SK-N-SH treated with all-trans-retinoic acid at 6 μM for 48 hours (cell line): ENCODE data around the gene LENG1.

ENCODE experiments used
- ARNTL ChIP-seq: fragments of 450-650 bp; formaldehyde crosslinking; IDR thresholded peaks from 2 replicates; pipeline ENCODE4 v1.5.0; 2020; ENCODE audit warnings: low read depth, mild to moderate bottlenecking, moderate library complexity, borderline replicate concordance
- OSR1 ChIP-seq: fragments of 250-450 bp; sonication (Bioruptor Pico); IDR thresholded peaks from 2 replicates; pipeline ENCODE4 v1.8.0; 2022; ENCODE audit warnings: moderate library complexity, mild to moderate bottlenecking, inconsistent platforms
- PATZ1 ChIP-seq: fragments of 250-450 bp; sonication (Bioruptor Pico); IDR thresholded peaks from 2 replicates; pipeline ENCODE4 v1.8.0; 2020; ENCODE audit warnings: mild to moderate bottlenecking, moderate library complexity, borderline replicate concordance
- PPARA ChIP-seq: fragments of 250-450 bp; sonication (Bioruptor Pico); IDR thresholded peaks from 2 replicates; pipeline ENCODE4 v1.5.0; 2020; ENCODE audit warnings: mild to moderate bottlenecking, borderline replicate concordance
- RARB ChIP-seq: fragments of 250-450 bp; sonication (Bioruptor Pico); IDR thresholded peaks from 2 replicates; pipeline ENCODE4 v1.8.0; 2021; ENCODE audit warnings: mild to moderate bottlenecking, moderate library complexity
- TCF4 ChIP-seq: fragments of 250-450 bp; sonication (Bioruptor Pico); IDR thresholded peaks from 2 replicates; pipeline ENCODE4 v1.8.0; 2021; ENCODE audit warnings: mild to moderate bottlenecking, moderate library complexity, borderline replicate concordance
- ZFP30 ChIP-seq: fragments of 450-650 bp; formaldehyde crosslinking; IDR thresholded peaks from 2 replicates; pipeline ENCODE4 v1.5.0; 2022; ENCODE audit warnings: mild to moderate bottlenecking, moderate library complexity
- TF ChIP-seq, protein P1 (sequence below): fragments of 250-450 bp; sonication (Bioruptor Pico); IDR thresholded peaks from 2 replicates; pipeline ENCODE4 v1.5.1; 2020; ENCODE audit warnings: low read depth, mild to moderate bottlenecking, moderate library complexity

GRCh38 chr19:54128796-54129616 is 30.5 kb downstream of the LENG1 start:
- TF ChIP-seq ZFP30 (CRISPR knock-in tag) (no peak), PATZ1 (CRISPR knock-in tag) (no peak), PPARA (CRISPR knock-in tag) (no peak), TCF4 (no peak), RARB (CRISPR knock-in tag) (no peak), ARNTL (CRISPR knock-in tag) (no peak), OSR1 (CRISPR knock-in tag) (no peak)
- TF ChIP-seq, protein P1, sequence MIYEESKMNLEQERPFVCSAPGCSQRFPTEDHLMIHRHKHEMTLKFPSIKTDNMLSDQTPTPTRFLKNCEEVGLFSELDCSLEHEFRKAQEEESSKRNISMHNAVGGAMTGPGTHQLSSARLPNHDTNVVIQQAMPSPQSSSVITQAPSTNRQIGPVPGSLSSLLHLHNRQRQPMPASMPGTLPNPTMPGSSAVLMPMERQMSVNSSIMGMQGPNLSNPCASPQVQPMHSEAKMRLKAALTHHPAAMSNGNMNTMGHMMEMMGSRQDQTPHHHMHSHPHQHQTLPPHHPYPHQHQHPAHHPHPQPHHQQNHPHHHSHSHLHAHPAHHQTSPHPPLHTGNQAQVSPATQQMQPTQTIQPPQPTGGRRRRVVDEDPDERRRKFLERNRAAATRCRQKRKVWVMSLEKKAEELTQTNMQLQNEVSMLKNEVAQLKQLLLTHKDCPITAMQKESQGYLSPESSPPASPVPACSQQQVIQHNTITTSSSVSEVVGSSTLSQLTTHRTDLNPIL (CRISPR knock-in tag), result no peak
